ENCODE data around the gene RHEX. TPM values are rescaled to one million over a fixed set of nuclear protein-coding genes. Genes with fewer than 3 reads are reported as not detected.

RHEX gene
- total RNA-seq, 1 donor from 2014 or later: 0.53 TPM

- Histone ChIP-seq H3K9me3 (no peaks in the 10 kb centered on the region), H3K27ac (no peak overlapping the region), H3K27me3 (no peaks in the 10 kb centered on the region), H3K4me1 (no peaks in the 10 kb centered on the region), H3K36me3 (no peaks in the 10 kb centered on the region), H3K4me3 (no peak overlapping the region)
- DNase-seq (ENCODE audit: low spot score in 2 of 2): no peak
- no peak for TF ChIP-seq CTCF (IDR thresholded peaks at IDR 0.05)
- intact Hi-C loops (cut with DNase I): no loop called here
Observed at GRCh38 chr1:206145771-206146290, 92.9 kb downstream of the RHEX start.

Other genes starting within 250 kb of the RHEX start
- 28.8 TPM for gene SLC41A1, start 240.0 kb upstream of the RHEX start, total RNA-seq
- gene PM20D1, start 203.0 kb upstream of the RHEX start, total RNA-seq: not detected
- not detected for gene SLC26A9, start 109.7 kb upstream of the RHEX start, total RNA-seq
- gene RAB7B, start 49.8 kb upstream of the RHEX start, total RNA-seq: not detected
- gene CTSE, start 29.3 kb upstream of the RHEX start, total RNA-seq: not detected
- not detected for gene AVPR1B, start 64.2 kb downstream of the RHEX start, total RNA-seq
- 0.75 TPM for gene FAM72A, start 149.7 kb downstream of the RHEX start, total RNA-seq
- gene SRGAP2, start 150.4 kb downstream of the RHEX start, total RNA-seq: 53.2 TPM

Data from ascending aorta (tissue), 2 donors.